Fibroblast of lung (primary cell): ENCODE data around the gene ABLIM2.

Source experiments
- CTCF ChIP-seq, 2 donors: IDR thresholded peaks in 1 of 2; conservative IDR thresholded peaks in 1 of 2; 1 replicate in 1 of 2; 2 replicates in 1 of 2; pipeline ENCODE4 v1.5.1; 2011 to 2012; ENCODE audit warnings: low read length in 2 of 2, control low read depth in 1 of 2, inconsistent platforms in 1 of 2, low read depth in 1 of 2, mild to moderate bottlenecking in 1 of 2
- EZH2 ChIP-seq: IDR thresholded peaks from 2 replicates; pipeline ENCODE4 v1.5.1; 2012; ENCODE audit warnings: low read length, control low read depth, mild to moderate bottlenecking; ENCODE audit errors: missing control alignments

- no peak for TF ChIP-seq CTCF (conservative IDR thresholded peaks at IDR 0.05 in 1 of 2, IDR thresholded peaks at IDR 0.05 in 1 of 2; ENCODE audit: low read depth in 1 of 2, low read length in 2 of 2)
- no peak for TF ChIP-seq EZH2
Observed at GRCh38 chr4:8152865-8153257, 5.8 kb downstream of the ABLIM2 start.
